Measurements from ENCODE around the gene LSG1.

DNA sequence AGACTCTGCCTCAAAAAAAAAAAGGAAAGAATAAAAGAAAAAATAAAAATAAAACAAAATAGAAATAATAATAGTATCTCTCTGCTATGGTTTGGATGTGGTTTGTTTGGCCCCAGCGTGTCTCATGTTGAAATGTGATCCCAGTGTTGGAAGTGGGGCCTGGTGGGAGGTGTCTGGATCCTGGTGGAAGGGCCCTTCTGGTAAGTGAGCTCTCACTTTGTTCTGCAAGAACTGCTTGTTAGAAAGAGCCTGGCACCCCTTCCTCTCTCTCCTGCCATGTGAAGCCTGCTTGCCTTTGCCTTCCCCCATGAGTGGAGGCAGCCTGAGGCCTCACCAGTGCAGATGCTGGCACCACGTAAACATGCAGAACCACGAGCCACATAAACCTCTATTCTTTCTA is 65.0 kb downstream of the LSG1 start:
- TF ChIP-seq EZH2 (IDR thresholded peaks at IDR 0.05; ENCODE audit: insufficient read depth, poor library complexity, severe bottlenecking) (no peak), EZH2phosphoT487 (IDR thresholded peaks at IDR 0.05; ENCODE audit: insufficient read depth, low read depth) (no peak)

All from GM23248 (cell line).